ENCODE results near the gene FKBP1B.
A peak's percentile ranks its signal among the peaks of the same experiment; 100 is the strongest.

FKBP1B gene

DNA sequence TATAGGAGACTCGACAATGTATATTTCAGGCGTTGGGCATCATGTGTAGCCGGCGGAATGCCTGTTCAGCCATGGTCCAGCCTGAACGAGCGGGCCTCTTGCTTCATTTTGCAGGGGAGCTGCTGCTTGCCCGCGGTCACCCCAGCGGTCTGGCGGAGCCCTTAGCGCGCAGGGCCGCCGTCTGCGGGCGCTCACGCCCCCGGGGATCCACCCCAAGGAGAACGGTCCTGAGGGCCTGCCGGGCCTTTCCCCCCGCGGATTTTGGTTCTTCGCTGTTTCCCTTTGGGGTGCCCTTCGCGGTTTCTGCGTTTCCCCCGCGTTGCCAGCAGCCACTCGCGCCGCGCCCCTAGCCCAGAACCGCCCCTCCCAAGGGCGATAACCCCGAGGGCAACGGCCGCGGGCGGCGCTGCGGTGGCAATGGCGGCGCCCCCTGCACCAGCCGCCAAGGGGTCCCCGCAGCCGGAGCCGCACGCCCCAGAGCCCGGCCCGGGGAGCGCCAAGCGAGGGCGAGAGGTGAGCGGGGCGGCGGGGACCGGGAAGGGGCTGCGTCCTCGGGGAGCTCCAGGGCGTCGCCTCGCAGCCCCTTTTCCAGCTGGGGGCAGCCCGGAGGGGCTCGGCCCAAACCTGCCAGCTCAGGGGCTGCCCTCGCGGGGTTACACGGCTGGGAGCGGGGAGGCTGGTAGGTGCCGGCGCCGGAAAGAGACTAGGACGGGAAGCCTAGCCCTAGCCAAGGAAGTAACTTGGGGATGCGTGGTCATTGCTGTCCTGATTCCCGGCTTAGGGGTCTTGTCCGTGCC is 39.7 kb upstream of the FKBP1B start, which contains the start of gene MFSD2B:
Gene MFSD2B (plus strand): TSS at position 406 of the 797 bp plus-strand sequence. CDS start 12 bp downstream, at position 418.
- Histone ChIP-seq H3K4me2 (ENCODE audit: low read length) (peak within 1 kb of the TSS; percentile 83), H3K79me2 (ENCODE audit: control insufficient read depth, insufficient read depth, low read length, poor library complexity) (no peaks in the 10 kb centered on the region), H3K4me3 (ENCODE audit: low read depth, low read length) (peak within 1 kb of the TSS; percentile 62), H3K4me1 (ENCODE audit: control insufficient read depth in 1 of 2, insufficient read depth in 2 of 2, low read length in 2 of 2) (peaks cover 9 to 18% of the 10 kb centered on the region in 2 experiments), H3K27me3 (ENCODE audit: insufficient read depth, low read length) (peaks cover 15% of the 10 kb centered on the region), H4K91ac (ENCODE audit: low read depth, low read length) (no peak within 1 kb of the TSS), H2BK12ac (ENCODE audit: low read length) (no peak within 1 kb of the TSS), H2BK5ac (ENCODE audit: low read depth, low read length, poor library complexity) (no peak within 1 kb of the TSS), H2AFZ (ENCODE audit: insufficient read depth, low read length, poor library complexity) (peak within 1 kb of the TSS; percentile 18), H3K27ac (ENCODE audit: low read depth, low read length) (no peak within 1 kb of the TSS), H3K23ac (ENCODE audit: low read length) (no peak within 1 kb of the TSS), H3K4ac (ENCODE audit: low read depth, low read length) (no peak within 1 kb of the TSS), H3K79me1 (ENCODE audit: low read length) (no peaks in the 10 kb centered on the region), H4K8ac (ENCODE audit: low read depth, low read length) (no peak within 1 kb of the TSS), H3K9me3 (ENCODE audit: insufficient read depth, low read depth, low read length) (peaks cover 2% of the 10 kb centered on the region), H3K9ac (ENCODE audit: low read length) (no peak within 1 kb of the TSS), H2AK5ac (ENCODE audit: low read length) (no peak within 1 kb of the TSS), H2BK120ac (ENCODE audit: insufficient read depth, low read length, poor library complexity) (no peak within 1 kb of the TSS), H3K14ac (ENCODE audit: low read length) (no peak within 1 kb of the TSS), H4K12ac (ENCODE audit: low read depth, low read length) (no peak within 1 kb of the TSS), H3K36me3 (ENCODE audit: control insufficient read depth in 1 of 2, insufficient read depth in 2 of 2, low read length in 2 of 2) (no peaks in the 10 kb centered on the region), H3K18ac (ENCODE audit: low read length) (peak within 1 kb of the TSS; percentile 34)
- WGBS (ENCODE audit: extremely low coverage, insufficient coverage, insufficient read length): no CpG with 5 or more reads among the region's 75 CpGs
- no peak for DNase-seq

DNA sequence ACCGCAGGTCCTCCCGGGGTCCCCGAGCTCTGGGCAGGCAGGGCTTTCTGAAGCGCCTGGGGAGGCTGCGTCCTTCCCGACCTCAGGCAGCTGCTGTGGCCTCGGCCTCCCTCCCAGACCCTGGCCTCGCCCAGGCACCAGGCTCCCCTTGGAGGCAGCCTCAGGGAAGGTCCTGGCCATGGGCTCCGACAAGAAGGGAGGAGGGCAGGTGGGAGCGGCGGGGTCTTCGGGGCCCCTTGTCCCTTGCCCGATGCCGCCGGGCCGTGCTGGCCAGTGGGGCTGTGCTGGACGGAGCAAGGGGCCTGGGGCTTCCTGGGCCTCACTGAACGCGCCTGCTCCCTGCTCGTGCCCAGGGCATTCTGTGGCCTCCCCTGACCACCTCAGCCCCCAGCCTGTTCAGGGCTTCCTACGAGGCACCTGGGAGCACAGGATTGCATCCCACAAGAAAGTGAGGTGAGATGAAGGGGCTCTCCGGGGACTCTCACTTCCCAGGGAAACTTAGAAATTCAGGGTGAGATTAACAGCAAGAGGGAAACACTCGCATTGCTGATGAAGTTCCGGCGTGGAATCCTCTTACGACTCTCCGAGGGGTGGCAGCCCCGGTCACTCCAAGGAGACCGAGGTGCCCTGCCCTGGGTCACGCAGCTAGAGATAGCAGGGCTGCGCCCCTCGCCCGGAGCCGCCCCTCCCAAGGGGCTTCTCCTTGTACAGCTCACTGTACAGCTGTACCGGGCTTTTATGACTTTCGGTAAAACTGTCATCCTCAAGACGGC is 38.9 kb upstream of the FKBP1B start:
- Histone ChIP-seq H3K27me3 (ENCODE audit: insufficient read depth, low read length) (peaks cover 15% of the 10 kb centered on the region), H2AFZ (ENCODE audit: insufficient read depth, low read length, poor library complexity) (no peak overlapping the region), H3K18ac (ENCODE audit: low read length) (no peak overlapping the region), H3K79me1 (ENCODE audit: low read length) (no peaks in the 10 kb centered on the region), H3K4me1 (ENCODE audit: control insufficient read depth in 1 of 2, insufficient read depth in 2 of 2, low read length in 2 of 2) (peaks cover 9 to 18% of the 10 kb centered on the region in 2 experiments), H3K9me3 (ENCODE audit: insufficient read depth, low read depth, low read length) (peaks cover 2% of the 10 kb centered on the region), H4K91ac (ENCODE audit: low read depth, low read length) (no peak overlapping the region), H2BK5ac (ENCODE audit: low read depth, low read length, poor library complexity) (no peak overlapping the region), H3K36me3 (ENCODE audit: control insufficient read depth in 1 of 2, insufficient read depth in 2 of 2, low read length in 2 of 2) (no peaks in the 10 kb centered on the region), H3K23ac (ENCODE audit: low read length) (no peak overlapping the region), H3K9ac (ENCODE audit: low read length) (no peak overlapping the region), H3K79me2 (ENCODE audit: control insufficient read depth, insufficient read depth, low read length, poor library complexity) (no peaks in the 10 kb centered on the region), H3K14ac (ENCODE audit: low read length) (no peak overlapping the region), H4K12ac (ENCODE audit: low read depth, low read length) (no peak overlapping the region), H4K8ac (ENCODE audit: low read depth, low read length) (no peak overlapping the region), H3K27ac (ENCODE audit: low read depth, low read length) (no peak overlapping the region), H3K4ac (ENCODE audit: low read depth, low read length) (no peak overlapping the region), H2BK12ac (ENCODE audit: low read length) (no peak overlapping the region), H3K4me3 (ENCODE audit: low read depth, low read length) (no peak overlapping the region), H3K4me2 (ENCODE audit: low read length) (peak overlapping the region; percentile 83), H2AK5ac (ENCODE audit: low read length) (no peak overlapping the region), H2BK120ac (ENCODE audit: insufficient read depth, low read length, poor library complexity) (no peak overlapping the region)
- DNase-seq: no peak
- no CpG with 5 or more reads among the region's 37 CpGs for WGBS (ENCODE audit: extremely low coverage, insufficient coverage, insufficient read length)

DNA sequence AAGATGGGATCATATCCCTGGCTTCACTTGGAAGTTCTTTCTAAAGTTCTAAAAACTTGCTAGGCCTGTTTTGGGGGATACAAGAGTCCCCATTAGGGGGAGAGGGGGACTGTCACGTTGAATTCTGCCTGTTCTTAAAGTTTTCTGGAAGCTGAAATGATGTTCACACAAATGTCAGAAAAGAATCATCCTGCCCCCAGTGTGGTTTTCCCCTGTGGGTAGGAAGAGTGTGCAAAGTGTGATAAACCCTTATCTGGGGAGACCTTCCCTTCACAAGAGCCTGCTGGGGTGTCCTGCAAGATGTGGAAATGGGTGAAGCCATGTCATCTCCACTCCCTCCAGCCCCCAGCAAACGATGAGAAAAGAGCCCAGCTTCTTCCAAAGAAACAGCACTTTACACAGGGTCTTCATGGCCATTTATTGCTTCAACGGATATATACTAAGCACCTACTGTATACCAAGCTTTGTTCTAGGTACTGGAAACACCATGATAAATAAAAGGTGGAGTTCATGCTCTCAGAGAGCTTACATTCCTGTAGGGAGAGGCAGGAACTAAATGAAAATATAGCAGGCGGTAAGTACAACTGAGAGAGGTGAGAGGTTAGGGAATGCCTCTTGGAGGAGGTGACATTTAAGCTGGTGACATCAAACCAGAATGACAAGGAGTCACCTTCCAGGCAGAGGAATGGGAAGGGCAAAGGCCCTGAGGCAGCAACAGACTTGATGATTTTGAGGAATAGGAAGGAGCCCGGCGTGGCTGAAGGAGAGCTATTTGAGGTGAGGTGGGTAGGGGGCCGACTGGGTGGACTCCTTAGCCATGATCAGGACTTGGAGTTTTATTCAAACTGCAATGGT is 38.1 kb upstream of the FKBP1B start:
- no peak overlapping the region for H4K12ac ChIP-seq (ENCODE audit: low read depth, low read length)
- H2BK12ac ChIP-seq (ENCODE audit: low read length): no peak overlapping the region
- peaks cover 2% of the 10 kb centered on the region for H3K79me2 ChIP-seq (ENCODE audit: control insufficient read depth, insufficient read depth, low read length, poor library complexity)
- H2AK5ac ChIP-seq (ENCODE audit: low read length): no peak overlapping the region
- H3K27me3 ChIP-seq (ENCODE audit: insufficient read depth, low read length): peaks cover 15% of the 10 kb centered on the region
- H3K4ac ChIP-seq (ENCODE audit: low read depth, low read length): no peak overlapping the region
- H3K4me2 ChIP-seq (ENCODE audit: low read length): no peak overlapping the region
- no peak overlapping the region for H3K9ac ChIP-seq (ENCODE audit: low read length)
- H3K4me1 ChIP-seq (ENCODE audit: control insufficient read depth in 1 of 2, insufficient read depth in 2 of 2, low read length in 2 of 2): peaks cover 16 to 26% of the 10 kb centered on the region in 2 experiments
- DNase-seq: peak; percentile 58 to 69
- H3K79me1 ChIP-seq (ENCODE audit: low read length): peaks cover 8% of the 10 kb centered on the region
- no peak overlapping the region for H4K91ac ChIP-seq (ENCODE audit: low read depth, low read length)
- no peak overlapping the region for H3K27ac ChIP-seq (ENCODE audit: low read depth, low read length)
- H3K18ac ChIP-seq (ENCODE audit: low read length): no peak overlapping the region
- no peaks in the 10 kb centered on the region for H3K36me3 ChIP-seq (ENCODE audit: control insufficient read depth in 1 of 2, insufficient read depth in 2 of 2, low read length in 2 of 2)
- no peak overlapping the region for H2BK120ac ChIP-seq (ENCODE audit: insufficient read depth, low read length, poor library complexity)
- WGBS (ENCODE audit: extremely low coverage, insufficient coverage, insufficient read length): no CpG with 5 or more reads among the region's 7 CpGs
- no peak overlapping the region for H2BK5ac ChIP-seq (ENCODE audit: low read depth, low read length, poor library complexity)
- no peak overlapping the region for H3K23ac ChIP-seq (ENCODE audit: low read length)
- H4K8ac ChIP-seq (ENCODE audit: low read depth, low read length): no peak overlapping the region
- no peak overlapping the region for H3K14ac ChIP-seq (ENCODE audit: low read length)
- H3K4me3 ChIP-seq (ENCODE audit: low read depth, low read length): no peak overlapping the region
- no peak overlapping the region for H2AFZ ChIP-seq (ENCODE audit: insufficient read depth, low read length, poor library complexity)
- H3K9me3 ChIP-seq (ENCODE audit: insufficient read depth, low read depth, low read length): peaks cover 2% of the 10 kb centered on the region

DNA sequence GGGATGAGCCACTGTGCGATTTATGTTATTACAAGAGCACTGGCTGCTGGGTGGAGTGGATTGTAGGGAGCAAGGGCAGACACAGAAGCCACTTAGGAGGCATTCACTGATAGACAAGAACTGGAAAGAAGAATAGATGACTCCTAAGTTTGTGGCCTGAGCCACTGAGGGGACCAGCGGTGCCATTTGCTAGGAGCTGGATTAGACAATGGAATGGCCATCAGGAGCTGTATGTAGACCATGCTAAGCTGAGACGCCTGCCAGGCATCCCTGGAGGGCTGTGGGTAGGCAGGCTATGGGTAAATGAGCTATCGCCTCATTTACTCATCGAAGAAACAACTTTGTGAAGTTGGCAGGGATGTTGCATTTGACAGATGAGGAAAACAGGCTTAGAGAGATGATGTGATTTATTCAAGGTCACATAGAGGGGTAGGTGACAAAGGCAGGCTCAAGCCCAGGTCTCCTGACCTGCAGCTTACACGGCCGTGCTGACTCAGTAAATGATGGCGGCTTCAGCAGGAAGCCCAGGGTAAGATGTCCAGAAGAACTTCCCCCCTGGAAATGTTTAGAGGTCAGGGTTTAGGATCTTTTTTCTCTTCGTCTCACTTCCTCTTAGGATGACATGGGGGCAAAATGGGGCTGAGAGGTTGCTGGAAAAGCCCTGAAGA is 36.9 kb upstream of the FKBP1B start:
- Histone ChIP-seq H3K4me1 (ENCODE audit: control insufficient read depth in 1 of 2, insufficient read depth in 2 of 2, low read length in 2 of 2) (peaks cover 22 to 29% of the 10 kb centered on the region in 2 experiments), H3K18ac (ENCODE audit: low read length) (no peak overlapping the region), H3K4ac (ENCODE audit: low read depth, low read length) (no peak overlapping the region), H3K79me1 (ENCODE audit: low read length) (peaks cover 15% of the 10 kb centered on the region), H2BK12ac (ENCODE audit: low read length) (no peak overlapping the region), H2BK120ac (ENCODE audit: insufficient read depth, low read length, poor library complexity) (no peak overlapping the region), H3K14ac (ENCODE audit: low read length) (no peak overlapping the region), H3K36me3 (ENCODE audit: control insufficient read depth in 1 of 2, insufficient read depth in 2 of 2, low read length in 2 of 2) (no peaks in the 10 kb centered on the region), H2AFZ (ENCODE audit: insufficient read depth, low read length, poor library complexity) (no peak overlapping the region), H3K79me2 (ENCODE audit: control insufficient read depth, insufficient read depth, low read length, poor library complexity) (peaks cover 6% of the 10 kb centered on the region), H4K8ac (ENCODE audit: low read depth, low read length) (no peak overlapping the region), H3K27me3 (ENCODE audit: insufficient read depth, low read length) (peaks cover 15% of the 10 kb centered on the region), H4K91ac (ENCODE audit: low read depth, low read length) (no peak overlapping the region), H4K12ac (ENCODE audit: low read depth, low read length) (no peak overlapping the region), H2BK5ac (ENCODE audit: low read depth, low read length, poor library complexity) (no peak overlapping the region), H3K23ac (ENCODE audit: low read length) (no peak overlapping the region), H2AK5ac (ENCODE audit: low read length) (peak overlapping the region; percentile 2), H3K9me3 (ENCODE audit: insufficient read depth, low read depth, low read length) (peaks cover 2% of the 10 kb centered on the region), H3K27ac (ENCODE audit: low read depth, low read length) (no peak overlapping the region), H3K4me2 (ENCODE audit: low read length) (no peak overlapping the region), H3K9ac (ENCODE audit: low read length) (no peak overlapping the region), H3K4me3 (ENCODE audit: low read depth, low read length) (no peak overlapping the region)
- DNase-seq: no peak
- WGBS (ENCODE audit: extremely low coverage, insufficient coverage, insufficient read length): no CpG with 5 or more reads among the region's 9 CpGs
